GOT3 (cell line): ENCODE data around the gene GNAS.
"Not testable (repeated sequence)": the region's sequence is repeated elsewhere in the genome, so short reads cannot be mapped to it uniquely, and the experiment has no call there.

ENCODE experiments used
- DNase-seq: peaks from one replicate; lab custom pipeline; 2025; ENCODE audit warnings: mixed read lengths; lab: John Stamatoyannopoulos, UW

GNAS gene

DNA sequence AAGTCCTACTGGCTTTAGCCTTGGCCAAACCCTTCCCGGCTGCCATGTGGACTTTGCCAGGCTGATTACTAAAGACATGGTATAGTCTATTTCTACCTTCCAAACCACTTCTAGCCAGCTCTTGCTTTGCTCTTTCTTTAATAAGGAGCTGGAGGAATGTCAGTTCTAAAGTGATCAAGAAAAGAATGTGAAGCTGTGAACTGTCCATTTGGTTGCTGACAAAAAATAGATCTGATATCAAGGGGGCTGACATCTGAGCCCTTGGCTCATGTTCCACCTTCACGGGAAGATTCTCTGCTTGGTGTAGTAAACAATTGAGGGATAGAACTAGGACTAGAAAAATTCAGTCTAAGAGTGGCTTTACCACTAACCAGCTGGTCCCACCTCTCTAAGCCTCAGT lies 24.4 kb upstream of the GNAS start:
- DNase-seq: no peak

DNA sequence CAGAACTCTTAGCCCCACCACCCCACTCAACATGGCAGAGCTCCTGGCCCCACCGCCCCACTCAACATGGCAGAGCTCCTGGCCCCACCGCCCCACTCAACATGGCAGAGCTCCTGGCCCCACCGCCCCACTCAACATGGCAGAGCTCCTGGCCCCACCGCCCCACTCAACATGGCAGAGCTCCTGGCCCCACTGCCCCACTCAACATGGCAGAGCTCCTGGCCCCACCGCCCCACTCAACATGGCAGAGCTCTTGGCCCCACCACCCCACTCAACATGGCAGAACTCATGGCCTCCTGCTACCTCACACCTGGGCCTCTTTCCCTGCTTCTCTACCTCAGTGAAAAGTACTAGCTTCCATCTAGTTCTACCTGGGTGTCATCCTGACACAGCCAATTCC lies 23.7 kb upstream of the GNAS start:
- not testable (repeated sequence) for DNase-seq

DNA sequence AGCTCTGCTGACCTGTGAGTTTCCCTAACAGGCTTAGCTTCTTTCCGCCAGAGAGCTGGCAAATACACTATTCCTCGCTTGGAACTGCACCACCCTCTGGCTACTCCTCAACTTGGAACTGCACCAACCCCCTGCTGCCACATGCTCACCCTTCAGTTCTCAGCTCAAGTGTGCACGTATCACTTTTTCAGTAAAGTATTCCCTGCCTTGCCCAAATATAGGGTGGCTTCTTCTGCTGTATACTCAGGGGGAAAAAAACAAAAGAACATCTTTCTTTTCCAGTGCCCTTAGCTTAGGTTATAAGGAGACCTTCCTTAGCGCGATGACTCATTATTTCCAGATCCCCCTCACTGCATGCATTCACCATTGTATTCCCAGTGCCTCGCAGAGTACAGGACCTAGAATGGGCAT lies 23.0 kb upstream of the GNAS start:
- DNase-seq: no peak

DNA sequence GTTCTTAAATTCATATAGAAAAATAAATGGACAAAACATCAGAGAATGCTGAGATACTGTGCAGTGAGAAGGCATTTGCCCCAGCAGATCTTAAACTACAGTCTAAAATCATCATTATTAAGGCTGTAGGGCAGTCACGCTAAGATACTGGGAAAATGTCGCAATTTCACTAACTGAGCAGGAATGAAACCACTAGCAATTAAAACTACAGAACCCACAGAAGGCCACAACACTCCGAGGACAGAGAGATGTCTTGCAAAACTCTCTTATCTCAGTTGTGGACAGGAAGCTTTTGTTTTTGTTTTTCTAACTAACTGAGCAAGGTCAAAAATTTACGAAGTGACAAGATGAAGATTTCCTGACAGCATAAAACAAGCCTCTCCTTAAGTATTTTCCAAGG lies 20.1 kb upstream of the GNAS start:
- no peak for DNase-seq

DNA sequence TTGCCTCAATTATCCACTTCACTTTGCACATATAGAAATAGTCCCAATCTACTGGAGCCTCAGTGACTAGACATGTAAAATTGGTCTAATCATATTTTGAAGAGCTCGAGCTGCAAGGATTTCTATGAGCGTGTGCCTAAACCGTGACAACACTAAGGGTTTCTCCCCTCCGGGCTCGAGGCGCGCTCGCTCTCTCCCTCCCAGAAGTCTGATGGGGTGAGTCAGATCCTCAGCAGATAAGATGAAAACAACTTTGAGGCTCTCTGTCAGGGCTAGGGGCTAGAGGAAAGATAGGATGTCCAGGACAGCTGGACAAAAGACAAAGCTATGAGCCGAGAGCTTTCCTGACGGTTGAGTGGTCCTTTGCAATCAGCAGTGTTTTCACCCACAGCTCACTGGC lies 18.6 kb upstream of the GNAS start:
- DNase-seq: no peak

DNA sequence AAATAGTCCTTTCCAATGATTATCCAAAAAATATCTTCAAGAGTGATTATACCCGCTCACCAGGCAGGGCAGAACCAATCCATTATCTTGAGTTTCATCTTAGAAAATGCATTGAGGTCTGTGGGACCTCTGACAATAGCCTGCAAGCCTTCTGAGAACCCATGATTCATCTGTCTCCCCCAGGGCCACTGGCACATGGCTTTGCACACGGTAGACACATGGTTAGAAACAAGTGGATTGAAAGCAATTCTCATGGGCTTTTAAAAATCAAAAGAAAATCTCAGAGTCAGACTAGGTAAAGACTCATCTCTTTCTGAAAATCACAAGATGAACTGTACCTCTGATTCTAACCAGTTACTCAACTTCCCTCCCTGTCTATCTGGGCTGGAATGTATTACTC lies 17.3 kb upstream of the GNAS start:
- no peak for DNase-seq

DNA sequence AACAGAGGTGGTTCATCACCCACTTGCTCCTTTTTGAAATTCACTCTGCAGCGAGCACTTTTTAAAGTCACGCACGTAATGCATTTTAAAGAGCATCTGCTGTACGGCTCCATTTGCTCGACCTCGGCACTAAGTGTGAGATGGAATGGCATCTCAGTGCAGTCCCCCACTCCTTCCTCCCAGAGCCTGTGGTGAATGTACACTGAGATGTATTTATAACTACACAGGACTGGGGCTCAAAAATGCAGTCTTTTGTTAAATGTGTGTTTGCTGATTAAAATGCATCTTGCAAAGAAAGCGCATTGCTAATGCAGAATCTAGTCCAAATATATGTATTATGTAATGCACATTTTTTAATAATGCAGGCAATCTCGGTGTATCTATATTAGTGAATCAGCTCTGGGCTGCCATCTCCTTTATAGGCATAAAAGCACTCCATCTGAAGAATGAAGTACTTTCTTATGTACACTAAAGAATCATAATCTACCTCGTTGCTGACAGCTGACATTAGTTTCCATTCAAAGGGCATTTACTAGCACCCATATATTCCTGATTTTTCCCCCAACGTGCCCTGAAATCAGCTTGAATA lies 15.8 kb upstream of the GNAS start:
- no peak for DNase-seq

DNA sequence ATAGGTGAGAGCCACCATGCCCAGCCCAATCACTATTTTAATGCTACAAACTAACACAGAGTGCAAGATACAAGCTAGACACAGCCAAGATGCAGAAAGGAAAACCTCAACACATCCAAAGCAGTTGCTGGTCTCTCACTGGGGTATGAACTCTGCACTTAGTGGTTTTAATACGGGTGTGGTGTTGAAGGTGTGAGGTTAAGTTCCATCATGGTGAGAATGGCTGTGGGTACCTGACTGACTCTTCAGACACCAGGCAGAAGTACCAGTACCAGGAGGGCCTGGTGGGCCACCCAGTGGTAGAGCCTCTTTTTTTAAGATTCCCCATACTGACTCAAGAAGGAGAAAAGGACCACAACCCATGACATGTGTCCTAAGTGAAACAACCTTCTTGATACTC lies 14.8 kb upstream of the GNAS start:
- DNase-seq: no peak

DNA sequence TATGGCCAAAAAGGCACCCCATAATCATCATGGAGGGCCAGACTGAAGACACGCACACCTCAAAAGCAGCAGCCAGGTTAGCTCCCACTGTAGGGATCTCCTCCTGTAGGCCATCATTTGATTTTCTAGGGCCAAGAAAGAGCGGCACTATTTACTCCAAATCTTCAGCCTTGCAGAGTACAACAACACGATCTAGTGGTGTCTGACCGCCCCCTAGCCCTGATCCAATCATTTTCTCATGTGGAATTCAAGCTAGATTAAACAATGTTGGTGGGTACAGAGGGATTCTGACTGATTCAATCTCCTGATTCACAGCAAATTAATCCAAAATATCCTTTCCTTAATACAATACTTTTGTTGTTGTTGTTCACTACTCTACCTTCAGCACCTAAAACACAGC lies 14.3 kb upstream of the GNAS start:
- no peak for DNase-seq

DNA sequence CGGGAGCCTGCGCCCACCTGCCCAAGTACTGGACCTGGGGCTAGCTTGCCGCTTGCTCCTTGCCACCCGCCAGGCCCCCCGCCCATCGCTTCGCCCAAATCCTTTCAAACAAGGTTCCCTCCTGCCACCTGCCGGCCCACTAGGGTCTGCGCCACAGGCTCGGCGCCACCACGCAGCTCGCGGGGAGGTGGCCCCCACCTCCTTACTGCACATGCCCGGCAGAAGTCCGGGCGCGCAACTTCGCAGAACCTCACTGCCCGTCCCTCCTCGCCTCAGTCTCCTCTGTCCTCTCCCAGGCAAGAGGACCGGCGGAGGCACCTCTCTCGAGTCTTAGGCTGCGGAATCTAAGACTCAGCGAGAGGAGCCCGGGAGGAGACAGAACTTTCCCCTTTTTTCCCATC lies 13.0 kb upstream of the GNAS start:
- no peak for DNase-seq

DNA sequence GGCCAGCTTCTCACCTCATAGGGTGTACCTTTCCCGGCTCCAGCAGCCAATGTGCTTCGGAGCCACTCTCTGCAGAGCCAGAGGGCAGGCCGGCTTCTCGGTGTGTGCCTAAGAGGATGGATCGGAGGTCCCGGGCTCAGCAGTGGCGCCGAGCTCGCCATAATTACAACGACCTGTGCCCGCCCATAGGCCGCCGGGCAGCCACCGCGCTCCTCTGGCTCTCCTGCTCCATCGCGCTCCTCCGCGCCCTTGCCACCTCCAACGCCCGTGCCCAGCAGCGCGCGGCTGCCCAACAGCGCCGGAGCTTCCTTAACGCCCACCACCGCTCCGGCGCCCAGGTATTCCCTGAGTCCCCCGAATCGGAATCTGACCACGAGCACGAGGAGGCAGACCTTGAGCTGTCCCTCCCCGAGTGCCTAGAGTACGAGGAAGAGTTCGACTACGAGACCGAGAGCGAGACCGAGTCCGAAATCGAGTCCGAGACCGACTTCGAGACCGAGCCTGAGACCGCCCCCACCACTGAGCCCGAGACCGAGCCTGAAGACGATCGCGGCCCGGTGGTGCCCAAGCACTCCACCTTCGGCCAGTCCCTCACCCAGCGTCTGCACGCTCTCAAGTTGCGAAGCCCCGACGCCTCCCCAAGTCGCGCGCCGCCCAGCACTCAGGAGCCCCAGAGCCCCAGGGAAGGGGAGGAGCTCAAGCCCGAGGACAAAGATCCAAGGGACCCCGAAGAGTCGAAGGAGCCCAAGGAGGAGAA lies 12.3 kb upstream of the GNAS start:
- DNase-seq: no peak

DNA sequence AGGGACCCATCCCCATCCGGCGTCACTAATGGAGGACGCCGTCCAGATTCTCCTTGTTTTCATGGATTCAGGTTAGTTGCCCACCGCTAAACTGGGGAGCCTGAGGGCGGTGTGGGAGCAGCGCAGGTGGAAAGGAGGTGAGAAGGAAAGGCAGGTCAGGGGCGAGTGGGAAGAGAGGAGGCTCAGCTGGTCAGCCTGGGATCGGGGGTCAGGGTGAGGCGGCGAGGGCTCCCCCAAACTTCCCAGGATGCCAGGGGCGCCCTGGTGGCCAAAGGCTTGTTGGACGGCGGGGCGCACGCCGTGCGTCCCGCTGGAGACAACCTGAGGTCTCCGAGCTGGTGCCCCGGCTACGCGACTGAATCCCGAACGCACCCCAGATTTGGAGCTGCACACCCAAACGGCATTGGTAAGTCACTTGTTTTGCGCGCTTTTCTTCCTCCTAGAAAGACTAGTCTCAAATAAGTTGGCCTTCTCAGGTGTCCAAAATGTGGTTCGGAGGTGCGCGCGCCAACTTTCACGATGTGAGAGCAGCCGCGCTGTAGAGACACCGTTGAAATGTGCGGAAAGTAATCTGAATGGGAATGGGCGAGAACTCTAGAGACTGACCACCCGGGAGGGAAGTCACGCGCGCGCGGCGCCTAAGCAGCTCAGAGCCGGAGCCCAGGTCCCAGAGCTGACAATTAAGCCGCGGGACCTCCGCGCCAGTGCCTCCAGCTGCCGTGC lies 11.5 kb upstream of the GNAS start:
- no peak for DNase-seq

DNA sequence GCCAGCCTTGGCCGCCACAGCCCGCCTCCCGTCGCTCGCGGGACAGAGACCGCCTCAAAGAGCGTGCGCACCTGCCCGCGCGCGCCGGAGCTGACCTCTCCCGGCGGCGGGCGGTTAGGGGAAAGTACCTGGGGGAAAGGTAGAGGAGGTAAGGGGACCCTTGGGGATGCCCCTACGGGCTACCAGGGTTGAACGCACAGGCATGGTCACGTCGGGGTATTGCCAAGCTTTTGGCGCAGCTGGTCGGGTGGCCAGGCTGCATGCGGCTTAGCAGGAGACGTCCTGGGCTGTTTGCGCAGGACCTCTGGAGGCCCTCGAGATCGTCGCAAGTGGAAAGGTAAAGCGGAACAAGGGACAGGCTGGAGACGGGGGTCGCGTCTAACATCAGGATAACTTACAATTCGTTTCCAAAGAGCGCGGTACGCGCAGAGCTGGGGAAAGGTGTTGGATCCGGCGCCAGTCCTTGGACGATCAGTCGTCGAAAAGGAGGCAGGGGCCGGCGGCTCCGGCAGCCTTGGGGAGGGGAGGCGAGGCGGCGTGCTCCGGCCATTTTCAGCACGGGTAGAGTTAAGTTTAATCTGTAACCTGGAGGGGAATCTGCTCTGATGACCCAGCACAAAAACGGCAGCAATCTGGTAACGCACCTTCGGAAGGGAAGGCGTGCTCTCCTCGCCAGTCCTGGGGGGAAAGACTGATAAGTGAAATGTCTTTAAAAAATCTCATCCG lies 10.8 kb upstream of the GNAS start:
- DNase-seq: no peak

DNA sequence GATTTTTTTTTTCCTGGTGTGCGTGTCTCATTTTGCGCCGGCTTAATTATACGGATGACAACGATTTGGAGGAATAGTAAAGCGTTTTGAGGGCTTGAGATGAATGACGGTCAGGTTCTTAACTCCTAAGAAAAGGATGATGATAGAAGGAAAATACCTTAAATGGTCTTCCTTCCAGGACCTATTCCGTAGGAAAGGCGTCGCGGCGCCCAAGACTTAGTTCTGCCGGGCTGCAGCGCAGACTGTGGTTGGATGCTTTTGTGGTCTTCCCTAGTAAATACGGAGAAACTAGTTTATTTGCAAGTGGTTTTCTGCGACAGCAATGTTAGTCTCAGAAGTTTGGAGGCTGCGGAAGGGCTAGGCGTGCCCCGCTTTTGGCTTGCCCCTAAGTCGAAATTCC lies 10.2 kb upstream of the GNAS start:
- no peak for DNase-seq

DNA sequence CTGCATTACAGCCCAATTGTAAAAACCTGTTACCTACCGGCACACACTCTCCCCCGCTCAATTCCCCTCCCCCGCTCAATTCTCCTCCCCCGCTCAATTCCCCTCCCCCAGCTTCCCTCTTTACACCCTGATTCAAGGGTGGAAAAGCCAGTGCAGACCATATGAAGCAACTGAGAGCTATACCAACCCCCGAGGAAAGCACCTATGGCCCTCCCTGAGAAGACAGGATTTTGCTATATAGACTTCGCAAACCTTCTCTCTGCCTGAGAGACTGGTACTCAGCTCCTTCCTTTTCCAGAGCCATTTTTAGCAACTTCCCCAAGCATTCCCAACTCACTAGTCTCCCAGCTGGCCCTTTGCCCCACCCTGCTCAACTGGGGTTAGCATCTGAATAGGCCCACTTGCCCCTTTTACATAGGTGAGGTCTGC lies 9.4 kb upstream of the GNAS start:
- DNase-seq: no peak

DNA sequence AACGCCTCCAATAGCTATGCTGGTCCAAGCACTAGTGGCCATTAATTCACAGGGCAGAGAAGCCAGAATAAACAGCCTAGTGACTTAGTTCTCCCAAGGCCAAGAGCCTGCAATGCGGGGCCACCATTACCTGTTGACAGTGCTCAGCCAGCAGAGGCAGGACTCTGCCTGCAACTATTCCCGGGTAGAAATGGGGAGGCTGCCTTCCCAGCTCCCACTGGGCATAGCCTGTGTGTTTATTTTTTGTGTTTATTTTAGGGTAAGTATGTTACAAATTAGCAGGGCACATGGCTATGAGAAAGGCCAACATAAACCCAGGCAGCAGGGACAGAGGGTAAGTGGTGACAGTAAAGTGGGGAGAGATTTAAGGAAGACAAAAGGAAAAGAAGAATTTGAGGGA lies 6.8 kb upstream of the GNAS start:
- no peak for DNase-seq

DNA sequence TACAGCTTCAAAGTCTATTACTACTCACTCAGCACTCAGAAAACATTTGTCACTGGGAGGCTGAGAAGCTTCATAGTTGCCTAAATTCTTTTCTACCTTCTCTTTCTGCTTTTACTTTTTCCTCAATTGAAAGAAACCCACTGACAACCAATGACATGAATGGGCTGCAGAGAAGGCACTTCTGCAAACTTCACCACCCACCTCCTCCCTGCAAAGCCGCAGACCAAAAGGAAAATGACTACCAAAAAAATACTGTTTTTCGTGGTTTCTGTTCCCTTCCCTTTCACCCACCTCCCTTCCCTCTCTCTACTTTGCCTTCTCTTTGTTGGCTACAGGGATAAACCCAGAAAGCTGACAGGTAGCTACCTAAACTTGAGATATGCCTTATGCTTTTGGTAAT lies 5.1 kb upstream of the GNAS start:
- DNase-seq: no peak

DNA sequence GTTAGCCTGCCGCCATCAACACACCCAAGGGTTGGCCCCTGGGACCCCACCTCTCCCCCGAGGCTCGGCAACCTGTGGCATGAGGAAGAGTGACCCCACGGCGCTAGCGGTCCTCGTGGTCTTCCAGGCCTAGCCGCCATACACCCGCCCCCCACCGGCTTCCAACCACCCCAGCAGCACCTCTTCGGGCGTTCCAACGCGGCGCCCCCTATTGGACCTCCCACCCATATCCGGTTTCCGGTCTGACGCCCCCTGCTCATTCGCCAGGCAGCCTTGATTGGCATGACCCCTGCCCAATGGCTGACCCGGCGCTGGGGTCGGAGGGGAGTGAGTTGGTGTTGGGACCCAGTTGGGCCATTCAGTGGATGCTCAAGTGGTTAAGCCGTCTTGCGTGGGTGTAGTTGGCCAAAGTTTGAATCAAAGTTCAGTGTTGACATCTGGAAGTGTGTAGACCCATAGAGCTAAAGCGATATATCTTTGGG lies 1.8 kb upstream of the GNAS start, which contains the start of gene GNAS-AS1:
TSS of gene GNAS-AS1 (minus strand) at position 210 of the 482 bp plus-strand sequence.
- DNase-seq: peak; percentile 67

DNA sequence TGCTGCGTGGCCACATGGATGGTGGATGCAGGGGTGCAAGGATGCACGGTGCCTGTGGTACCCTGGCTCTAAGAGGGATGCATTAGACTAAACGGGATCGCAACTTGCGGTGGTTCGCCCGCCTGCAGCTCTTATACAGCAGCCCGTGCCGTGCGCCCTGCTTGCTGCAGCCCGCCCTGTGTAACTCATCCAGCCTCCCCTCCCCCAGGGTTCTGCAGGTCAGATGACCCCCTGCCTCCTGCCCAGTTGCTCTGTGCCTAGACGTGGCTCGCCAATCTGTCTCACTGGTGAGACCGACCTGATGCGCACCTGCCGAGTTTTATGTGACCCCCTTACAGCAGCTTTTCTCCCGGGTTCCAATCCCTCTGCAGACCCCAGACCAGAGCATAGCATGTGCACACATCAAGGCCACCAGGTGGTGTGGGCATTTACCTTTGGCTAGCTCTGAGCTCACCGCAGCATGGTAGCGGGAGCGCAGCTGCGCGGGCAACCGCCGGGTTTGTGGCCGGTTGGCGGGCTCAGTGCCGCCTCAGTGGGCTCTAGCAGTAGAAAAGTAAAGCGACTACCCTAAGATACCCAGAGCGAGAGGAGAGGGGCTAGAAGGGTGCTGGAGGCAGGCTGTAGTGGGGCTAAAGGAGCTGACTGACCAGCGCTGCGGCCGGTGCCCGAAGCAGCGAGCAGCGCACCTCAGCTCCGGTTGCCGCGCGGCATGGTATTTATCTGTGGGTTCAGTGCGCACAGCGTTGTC lies 1.1 kb upstream of the GNAS start:
- DNase-seq: no peak

DNA sequence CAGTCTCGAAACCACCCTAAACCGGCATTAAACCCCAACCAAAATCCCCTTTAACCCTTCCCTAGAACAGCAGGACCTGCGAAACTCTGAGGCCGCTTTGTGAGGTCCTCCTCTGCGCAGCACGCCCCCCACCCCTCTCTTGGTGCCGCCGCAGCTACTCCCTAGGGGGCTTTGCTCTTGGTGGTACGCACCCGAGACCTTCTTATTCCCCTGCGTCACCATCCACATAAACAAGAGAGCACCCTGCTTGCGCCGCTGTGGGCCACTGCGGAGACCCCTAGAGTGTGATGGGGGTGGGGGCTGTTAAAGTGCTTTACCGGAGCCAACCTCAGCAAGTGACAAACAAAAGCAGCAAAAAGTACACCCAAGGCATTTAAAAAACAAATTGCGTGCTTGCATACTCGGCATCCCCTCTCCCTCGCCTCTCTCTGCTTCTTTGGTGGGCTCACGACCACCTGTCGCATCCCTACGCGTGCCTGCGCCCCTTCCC lies 502 bp upstream of the GNAS start:
- no peak for DNase-seq

DNA sequence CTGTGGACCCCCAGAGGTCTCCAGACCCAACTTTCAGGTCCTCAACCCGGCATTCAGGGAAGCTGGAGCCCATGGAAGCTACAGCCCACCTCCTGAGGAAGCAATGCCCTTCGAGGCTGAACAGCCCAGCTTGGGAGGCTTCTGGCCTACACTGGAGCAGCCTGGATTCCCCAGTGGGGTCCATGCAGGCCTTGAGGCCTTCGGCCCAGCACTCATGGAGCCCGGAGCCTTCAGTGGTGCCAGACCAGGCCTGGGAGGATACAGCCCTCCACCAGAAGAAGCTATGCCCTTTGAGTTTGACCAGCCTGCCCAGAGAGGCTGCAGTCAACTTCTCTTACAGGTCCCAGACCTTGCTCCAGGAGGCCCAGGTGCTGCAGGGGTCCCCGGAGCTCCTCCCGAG lies 950 bp downstream of the GNAS start:
- no peak for DNase-seq
